Endothelial cell (in vitro differentiated cells): Measurements from ENCODE around the gene SH3PXD2A. TPM values are rescaled to one million over a fixed set of nuclear protein-coding genes. Genes with fewer than 3 reads are reported as not detected.

ENCODE experiments used
- DNase-seq: peaks from one replicate; pipeline ENCODE4 v3.0.0; 2021; ENCODE audit warnings: low spot score
- H3K27ac Mint-ChIP-seq: one replicate; pipeline ENCODE4 v1.8.0; 2021; ENCODE audit warnings: mixed read lengths, inconsistent platforms; ENCODE audit not compliant: unreplicated experiment
- H3K27me3 Mint-ChIP-seq: one replicate; pipeline ENCODE4 v1.8.0; 2021; ENCODE audit warnings: mild to moderate bottlenecking, moderate library complexity, mixed read lengths, inconsistent platforms; ENCODE audit not compliant: unreplicated experiment
- H3K36me3 Mint-ChIP-seq: one replicate; pipeline ENCODE4 v1.8.0; 2021; ENCODE audit warnings: mild to moderate bottlenecking, low read depth, mixed read lengths, inconsistent platforms; ENCODE audit not compliant: unreplicated experiment
- H3K4me1 Mint-ChIP-seq: one replicate; pipeline ENCODE4 v1.8.0; 2021; ENCODE audit warnings: mild to moderate bottlenecking, mixed read lengths, inconsistent platforms; ENCODE audit not compliant: unreplicated experiment
- H3K4me3 Mint-ChIP-seq: one replicate; pipeline ENCODE4 v1.8.0; 2021; ENCODE audit warnings: mild to moderate bottlenecking, mixed read lengths, inconsistent platforms; ENCODE audit not compliant: unreplicated experiment
- H3K9me3 Mint-ChIP-seq: one replicate; pipeline ENCODE4 v1.8.0; 2021; ENCODE audit warnings: mixed read lengths, inconsistent platforms; ENCODE audit not compliant: unreplicated experiment
- total RNA-seq: library from RNA; stranded (reverse); fragmentation: NEBNext Ultra II Directional; extraction: Animal tissue kit (Norgen Biotek cat#: 25700); gene quantifications from one replicate; pipeline ENCODE4 v1.2.1, GENCODE V29; 2021; ENCODE audit not compliant: unreplicated experiment
- TF ChIP-seq, protein P1 (sequence below): fragments of 200-600 bp; sonication (generic); IDR thresholded peaks from one replicate; pipeline ENCODE4 v1.5.0; 2021; ENCODE audit warnings: antibody characterized with exemption; ENCODE audit not compliant: unreplicated experiment

Gene SH3PXD2A
- total RNA-seq, 1 donor from 2014 or later, result 59.9 TPM

DNA sequence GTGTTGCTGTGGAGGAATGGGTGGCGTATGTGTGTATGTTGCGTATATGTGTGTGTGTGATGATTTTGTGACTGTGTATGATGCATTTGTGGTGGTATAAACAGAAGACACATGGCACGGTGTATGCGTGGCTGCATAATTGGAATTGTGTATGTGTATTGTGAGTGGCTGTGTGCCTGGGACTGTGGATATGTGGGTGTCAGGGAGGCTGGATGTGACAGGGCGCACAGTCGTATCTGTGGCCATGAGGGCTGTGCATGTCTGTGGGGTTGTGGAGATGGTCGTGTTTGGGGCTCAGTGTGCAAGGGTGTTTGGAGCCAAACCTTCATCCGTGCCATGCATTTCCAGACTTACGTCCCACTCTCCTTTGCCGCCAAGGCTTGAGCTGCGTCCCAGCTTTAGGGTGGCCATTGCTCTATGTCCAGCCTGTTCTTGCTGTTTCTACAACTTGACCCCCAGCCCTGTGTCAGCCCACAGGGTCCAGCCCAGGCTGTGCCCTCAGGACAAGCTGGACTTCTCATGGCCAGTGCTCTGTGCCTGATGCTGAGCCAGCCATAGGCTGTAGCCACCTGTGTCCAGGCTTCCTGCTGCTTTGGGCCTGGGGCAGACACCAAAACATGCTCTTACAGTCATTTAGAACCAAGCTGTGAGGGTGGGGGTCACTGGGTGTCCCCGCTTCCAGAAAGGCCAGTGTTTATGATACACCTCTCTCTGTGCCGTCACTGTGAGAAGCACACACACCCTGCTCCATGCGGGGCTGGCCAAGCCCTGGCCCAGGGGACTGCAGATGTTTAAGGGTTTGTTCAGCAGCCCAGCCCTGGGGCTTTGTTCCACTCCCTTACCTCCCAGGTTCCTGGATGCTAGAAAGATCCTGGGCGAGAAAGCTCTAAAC lies 234.2 kb downstream of the SH3PXD2A start:
- TF ChIP-seq, protein P1, sequence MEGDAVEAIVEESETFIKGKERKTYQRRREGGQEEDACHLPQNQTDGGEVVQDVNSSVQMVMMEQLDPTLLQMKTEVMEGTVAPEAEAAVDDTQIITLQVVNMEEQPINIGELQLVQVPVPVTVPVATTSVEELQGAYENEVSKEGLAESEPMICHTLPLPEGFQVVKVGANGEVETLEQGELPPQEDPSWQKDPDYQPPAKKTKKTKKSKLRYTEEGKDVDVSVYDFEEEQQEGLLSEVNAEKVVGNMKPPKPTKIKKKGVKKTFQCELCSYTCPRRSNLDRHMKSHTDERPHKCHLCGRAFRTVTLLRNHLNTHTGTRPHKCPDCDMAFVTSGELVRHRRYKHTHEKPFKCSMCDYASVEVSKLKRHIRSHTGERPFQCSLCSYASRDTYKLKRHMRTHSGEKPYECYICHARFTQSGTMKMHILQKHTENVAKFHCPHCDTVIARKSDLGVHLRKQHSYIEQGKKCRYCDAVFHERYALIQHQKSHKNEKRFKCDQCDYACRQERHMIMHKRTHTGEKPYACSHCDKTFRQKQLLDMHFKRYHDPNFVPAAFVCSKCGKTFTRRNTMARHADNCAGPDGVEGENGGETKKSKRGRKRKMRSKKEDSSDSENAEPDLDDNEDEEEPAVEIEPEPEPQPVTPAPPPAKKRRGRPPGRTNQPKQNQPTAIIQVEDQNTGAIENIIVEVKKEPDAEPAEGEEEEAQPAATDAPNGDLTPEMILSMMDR, result no peak
- Mint-ChIP-seq H3K27me3 (peaks cover 24% of the 10 kb centered on the region), H3K4me1 (peaks cover 7% of the 10 kb centered on the region), H3K9me3 (no peaks in the 10 kb centered on the region), H3K4me3 (peak overlapping the region; percentile 13), H3K27ac (peak overlapping the region; percentile 1), H3K36me3 (peaks cover 36% of the 10 kb centered on the region)
- no peak for DNase-seq

DNA sequence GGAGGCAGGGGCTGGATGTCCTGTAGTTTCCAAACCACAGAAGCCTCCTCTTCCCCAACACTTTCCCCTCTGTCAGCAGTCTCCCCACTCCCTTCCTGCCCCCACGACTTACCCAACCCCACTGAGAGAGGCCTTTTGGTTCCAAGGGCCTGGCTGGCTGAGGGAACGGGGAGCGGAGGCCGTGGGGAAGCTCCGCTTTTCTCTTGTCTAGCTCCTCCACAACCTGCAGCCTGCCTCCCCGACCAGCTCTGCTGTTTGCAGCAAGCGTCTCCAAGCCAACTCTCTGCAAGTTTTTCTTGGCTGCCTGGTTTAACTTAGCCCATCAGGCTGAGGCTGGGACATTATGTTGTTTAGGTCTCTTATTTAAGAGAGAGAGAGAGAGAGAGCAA lies 235.0 kb downstream of the SH3PXD2A start:
- H3K9me3 Mint-ChIP-seq, result no peaks in the 10 kb centered on the region
- H3K4me3 Mint-ChIP-seq, result no peak overlapping the region
- DNase-seq, result no peak
- peaks cover 10% of the 10 kb centered on the region for H3K4me1 Mint-ChIP-seq
- H3K36me3 Mint-ChIP-seq, result peaks cover 33% of the 10 kb centered on the region
- H3K27ac Mint-ChIP-seq, result no peak overlapping the region
- peaks cover 24% of the 10 kb centered on the region for H3K27me3 Mint-ChIP-seq
- TF ChIP-seq, protein P1, result no peak

DNA sequence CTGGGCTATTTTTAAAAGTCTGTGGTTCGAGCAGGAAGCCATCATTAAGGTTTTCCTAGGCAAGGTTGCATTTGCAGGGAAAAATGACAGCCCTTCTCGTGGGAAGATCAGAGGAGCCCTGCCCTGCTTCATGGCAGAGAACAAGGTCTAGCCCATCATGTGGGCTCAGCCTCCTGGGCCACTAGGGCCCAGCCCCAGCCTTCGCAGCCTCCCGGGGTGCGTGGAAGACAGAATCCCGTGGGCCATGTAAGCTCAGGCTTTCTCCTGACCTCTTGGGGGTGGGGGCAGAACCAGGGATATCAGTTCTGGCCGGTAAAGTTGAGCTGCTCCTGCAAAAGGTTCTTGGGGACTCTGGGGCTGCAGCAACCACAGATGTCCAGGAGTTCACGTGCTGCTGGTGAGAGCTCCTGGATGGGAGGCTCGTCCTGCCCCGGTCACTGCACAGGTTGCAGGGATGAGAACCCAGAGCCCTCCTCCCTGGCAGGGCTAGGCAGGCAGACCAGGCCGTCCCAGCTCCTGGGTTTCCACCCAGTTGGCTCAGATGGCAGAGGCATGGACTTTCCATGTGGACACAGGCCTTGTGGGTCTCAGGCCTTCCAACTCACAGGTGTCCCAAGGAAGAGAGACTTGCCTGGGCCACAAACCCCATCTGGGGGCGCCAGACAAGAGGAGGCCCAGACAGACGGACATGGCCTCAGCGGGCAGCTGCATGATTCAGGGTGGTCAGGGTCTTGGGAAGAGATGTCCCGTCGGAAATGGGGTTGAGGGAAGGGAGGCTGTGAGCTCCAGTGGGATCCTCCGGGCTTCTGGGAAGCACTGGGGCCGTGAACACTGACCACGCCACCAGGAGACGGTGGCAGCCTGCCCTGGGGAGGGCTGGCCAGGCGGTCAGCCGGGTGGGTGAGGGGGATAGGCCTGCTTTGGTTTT lies 235.7 kb downstream of the SH3PXD2A start:
- DNase-seq, result no peak
- H3K9me3 Mint-ChIP-seq, result no peaks in the 10 kb centered on the region
- no peak overlapping the region for H3K27ac Mint-ChIP-seq

DNA sequence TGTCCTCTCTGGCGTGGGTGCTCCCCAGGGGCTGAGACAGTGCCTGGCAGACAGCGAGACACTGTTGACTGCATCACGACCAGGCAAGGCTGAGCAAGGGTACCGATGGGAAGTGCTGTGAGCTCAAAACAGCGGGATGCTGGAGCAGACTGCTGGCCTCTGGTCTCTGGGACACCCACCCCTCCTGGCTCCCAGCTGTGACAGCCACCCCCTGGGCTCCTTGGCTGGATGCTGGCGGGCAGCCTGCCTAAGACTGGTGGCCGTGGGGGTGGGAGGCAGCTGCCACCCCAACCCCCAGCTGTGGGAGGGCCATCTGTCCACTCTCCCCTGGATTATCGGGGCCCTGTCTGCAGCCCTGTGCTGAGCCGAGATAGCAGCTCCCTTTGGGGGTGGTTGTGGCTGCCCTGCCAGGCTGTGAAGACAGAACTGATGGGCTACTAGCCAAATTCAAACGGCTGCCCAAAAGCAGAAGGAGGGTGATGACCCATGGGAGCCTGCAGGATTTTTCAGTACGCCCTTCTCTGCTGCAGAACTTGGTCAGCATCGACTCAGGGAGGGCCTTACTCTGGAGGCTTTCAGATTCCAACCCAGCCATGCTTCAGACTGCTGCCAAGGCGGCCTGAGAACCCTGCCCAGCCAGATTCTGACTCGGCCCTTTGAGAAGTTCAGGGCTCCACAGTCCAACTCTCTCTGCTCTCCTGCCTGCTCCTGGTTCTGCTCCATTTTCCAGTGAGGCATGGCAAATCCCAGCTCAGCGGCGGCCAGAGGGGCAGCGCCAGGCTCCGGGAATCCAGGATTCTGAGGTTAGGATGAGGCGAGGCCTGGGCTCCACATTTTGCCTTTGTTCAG lies 236.6 kb downstream of the SH3PXD2A start:
- peaks cover 19% of the 10 kb centered on the region for H3K4me1 Mint-ChIP-seq
- DNase-seq, result no peak
- no peaks in the 10 kb centered on the region for H3K9me3 Mint-ChIP-seq
- peaks cover 33% of the 10 kb centered on the region for H3K36me3 Mint-ChIP-seq
- no peak overlapping the region for H3K4me3 Mint-ChIP-seq
- TF ChIP-seq, protein P1, result no peak
- H3K27ac Mint-ChIP-seq, result no peak overlapping the region
- H3K27me3 Mint-ChIP-seq, result peaks cover 26% of the 10 kb centered on the region

More for the DNA sequence above, 235.7 kb downstream of the SH3PXD2A start:
- no peak overlapping the region for H3K4me3 Mint-ChIP-seq
- H3K36me3 Mint-ChIP-seq, result peaks cover 34% of the 10 kb centered on the region
- H3K27me3 Mint-ChIP-seq, result peaks cover 26% of the 10 kb centered on the region
- peaks cover 17% of the 10 kb centered on the region for H3K4me1 Mint-ChIP-seq
- TF ChIP-seq, protein P1, result no peak
